Measurements from ENCODE around the gene SLMAP. TPM values are rescaled to one million over a fixed set of nuclear protein-coding genes. Genes with fewer than 3 reads are reported as not detected.

Gene SLMAP
- total and polyA plus RNA-seq, 2 experiments from 2014 or later, result 32.1 to 73.0 TPM

DNA sequence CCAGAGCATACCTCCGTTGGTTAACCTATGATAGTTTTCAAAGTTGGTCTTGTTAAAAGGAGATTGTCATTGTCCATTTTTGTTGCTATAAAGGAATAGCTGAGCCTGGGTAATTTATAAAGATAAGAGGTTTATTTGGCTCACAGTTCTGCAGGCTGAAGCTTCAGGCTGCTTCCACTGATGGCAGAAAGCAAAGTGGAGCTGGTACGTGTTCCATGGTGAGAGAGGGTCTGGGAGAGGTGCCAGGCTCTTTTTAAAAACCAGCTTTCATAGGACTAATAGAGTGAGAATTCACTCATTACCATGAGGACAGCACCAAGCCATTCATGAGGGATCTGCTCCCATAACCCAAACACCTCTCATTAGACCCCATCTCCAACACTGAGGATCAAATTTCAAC is 107.3 kb downstream of the SLMAP start:
- no peaks in the 10 kb centered on the region for H3K27me3 Mint-ChIP-seq (ENCODE audit: insufficient read depth, low read depth, poor library complexity)

More for the DNA sequence above, 107.3 kb downstream of the SLMAP start:
- Mint-ChIP-seq H3K9me3 (no peaks in the 10 kb centered on the region), H3K36me3 (ENCODE audit: low read depth) (peaks cover 29% of the 10 kb centered on the region), H3K4me3 (no peak overlapping the region), H3K4me1 (peaks cover 4% of the 10 kb centered on the region; the same call in 1 of the 3 replicates), H3K27ac (no peak overlapping the region)
- no peak overlapping the region for H2AFZ ChIP-seq
- H3K27ac ChIP-seq (ENCODE audit: low read depth), result no peak overlapping the region; the same call in 1 of the 2 replicates
- DNase-seq (ENCODE audit: low spot score) (no peak), ATAC-seq (no peak)
- H3K27me3 ChIP-seq (ENCODE audit: insufficient read depth), result no peaks in the 10 kb centered on the region
- H4K20me1 ChIP-seq (replicated peaks; ENCODE audit: insufficient read depth), result peaks cover 5% of the 10 kb centered on the region; the same call in 1 of the 2 replicates
- H3K9me2 ChIP-seq (ENCODE audit: insufficient read depth), result no peaks in the 10 kb centered on the region
- no peak overlapping the region for H3K4me2 ChIP-seq
- no peak for TF ChIP-seq ZNF462 (CRISPR knock-in tag; IDR thresholded peaks at IDR 0.05)
- TF ChIP-seq POLR2AphosphoS5 (IDR thresholded peaks at IDR 0.05; ENCODE audit: low read depth), result no peak
- H3K4me3 ChIP-seq, result no peak overlapping the region
- H3K79me2 ChIP-seq (replicated peaks; ENCODE audit: insufficient read depth), result no peaks in the 10 kb centered on the region
- peaks cover 3% of the 10 kb centered on the region; the same call in 1 of the 2 replicates for H3K36me3 ChIP-seq (ENCODE audit: insufficient read depth)
- H3K4me1 ChIP-seq (ENCODE audit: insufficient read depth), result no peaks in the 10 kb centered on the region
- no peaks in the 10 kb centered on the region for H3F3A ChIP-seq (replicated peaks; ENCODE audit: low read depth)
